ENCODE results near the gene KIF18B. TPM values are rescaled to one million over a fixed set of nuclear protein-coding genes. Genes with fewer than 3 reads are reported as not detected.

KIF18B gene
- total RNA-seq, 2 donors from 2014 or later = 5.7 to 45.5 TPM

- H3K9ac ChIP-seq (ENCODE audit: low read depth in 2 of 2, low read length in 2 of 2) = no peak overlapping the region
- H3K9me3 ChIP-seq = no peaks in the 10 kb centered on the region
- H3K27me3 ChIP-seq = no peaks in the 10 kb centered on the region
- no peaks in the 10 kb centered on the region for H3K4me1 ChIP-seq
- no peak overlapping the region for H3K27ac ChIP-seq
- DNase-seq = no peak
- H3K4me3 ChIP-seq = no peak overlapping the region
- TF ChIP-seq, protein P1, sequence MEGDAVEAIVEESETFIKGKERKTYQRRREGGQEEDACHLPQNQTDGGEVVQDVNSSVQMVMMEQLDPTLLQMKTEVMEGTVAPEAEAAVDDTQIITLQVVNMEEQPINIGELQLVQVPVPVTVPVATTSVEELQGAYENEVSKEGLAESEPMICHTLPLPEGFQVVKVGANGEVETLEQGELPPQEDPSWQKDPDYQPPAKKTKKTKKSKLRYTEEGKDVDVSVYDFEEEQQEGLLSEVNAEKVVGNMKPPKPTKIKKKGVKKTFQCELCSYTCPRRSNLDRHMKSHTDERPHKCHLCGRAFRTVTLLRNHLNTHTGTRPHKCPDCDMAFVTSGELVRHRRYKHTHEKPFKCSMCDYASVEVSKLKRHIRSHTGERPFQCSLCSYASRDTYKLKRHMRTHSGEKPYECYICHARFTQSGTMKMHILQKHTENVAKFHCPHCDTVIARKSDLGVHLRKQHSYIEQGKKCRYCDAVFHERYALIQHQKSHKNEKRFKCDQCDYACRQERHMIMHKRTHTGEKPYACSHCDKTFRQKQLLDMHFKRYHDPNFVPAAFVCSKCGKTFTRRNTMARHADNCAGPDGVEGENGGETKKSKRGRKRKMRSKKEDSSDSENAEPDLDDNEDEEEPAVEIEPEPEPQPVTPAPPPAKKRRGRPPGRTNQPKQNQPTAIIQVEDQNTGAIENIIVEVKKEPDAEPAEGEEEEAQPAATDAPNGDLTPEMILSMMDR (IDR thresholded peaks at IDR 0.05) = no peak
- H3K36me3 ChIP-seq = no peaks in the 10 kb centered on the region
- intact Hi-C loops (cut with DNase I) = no loop called here
Observed at GRCh38 chr17:44935116-44935515, 12.5 kb downstream of the KIF18B start.

DNA sequence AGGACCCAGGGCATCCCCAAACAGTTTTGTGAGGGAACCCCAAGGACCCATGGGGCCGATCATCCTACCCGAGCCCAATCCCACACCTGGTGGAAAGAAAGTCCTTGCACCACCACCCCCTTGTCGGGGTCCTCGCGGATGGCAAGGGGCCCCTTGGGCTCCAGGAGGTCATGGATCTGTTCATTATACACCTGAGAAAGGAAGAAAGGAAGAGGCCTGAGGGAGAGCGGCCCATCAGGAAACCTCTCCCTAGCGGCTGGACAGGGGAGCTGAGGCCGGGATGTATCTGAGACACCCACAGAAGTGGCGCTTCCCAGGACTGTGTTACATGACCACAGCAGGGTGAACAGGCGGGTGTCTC lies 12.8 kb downstream of the KIF18B start:
- Histone ChIP-seq H3K9me3 (no peaks in the 10 kb centered on the region), H3K4me3 (no peak overlapping the region), H3K36me3 (no peaks in the 10 kb centered on the region), H3K9ac (ENCODE audit: low read depth in 2 of 2, low read length in 2 of 2) (no peak overlapping the region), H3K4me1 (no peaks in the 10 kb centered on the region), H3K27ac (no peak overlapping the region), H3K27me3 (no peaks in the 10 kb centered on the region)
- intact Hi-C loops (cut with DNase I) = no loop called here
- no peak for DNase-seq
- TF ChIP-seq, protein P1 (IDR thresholded peaks at IDR 0.05) = no peak

- TF ChIP-seq, protein P1 (IDR thresholded peaks at IDR 0.05) = no peak
- no peak for DNase-seq
- H3K4me1 ChIP-seq = no peaks in the 10 kb centered on the region
- no peak overlapping the region for H3K9ac ChIP-seq (ENCODE audit: low read depth in 2 of 2, low read length in 2 of 2)
- no peaks in the 10 kb centered on the region for H3K9me3 ChIP-seq
- no peaks in the 10 kb centered on the region for H3K27me3 ChIP-seq
- intact Hi-C loops (cut with DNase I) = no loop called here
- H3K4me3 ChIP-seq = no peak overlapping the region
- H3K27ac ChIP-seq = no peak overlapping the region
- H3K36me3 ChIP-seq = no peaks in the 10 kb centered on the region
Observed at GRCh38 chr17:44933824-44934744, 13.5 kb downstream of the KIF18B start.

- no peak for DNase-seq
- Histone ChIP-seq H3K27me3 (no peaks in the 10 kb centered on the region), H3K4me3 (no peak overlapping the region), H3K36me3 (no peaks in the 10 kb centered on the region), H3K4me1 (no peaks in the 10 kb centered on the region), H3K9me3 (no peaks in the 10 kb centered on the region), H3K27ac (no peak overlapping the region), H3K9ac (ENCODE audit: low read depth in 2 of 2, low read length in 2 of 2) (no peak overlapping the region)
- intact Hi-C loops (cut with DNase I) = no loop called here
- TF ChIP-seq, protein P1 (IDR thresholded peaks at IDR 0.05) = no peak
Observed at GRCh38 chr17:44932787-44933097, 14.8 kb downstream of the KIF18B start.

- H3K27ac ChIP-seq = no peak overlapping the region
- H3K9me3 ChIP-seq = no peaks in the 10 kb centered on the region
- no peaks in the 10 kb centered on the region for H3K36me3 ChIP-seq
- H3K9ac ChIP-seq (ENCODE audit: low read depth in 2 of 2, low read length in 2 of 2) = no peak overlapping the region
- TF ChIP-seq, protein P1 (IDR thresholded peaks at IDR 0.05) = no peak
- H3K4me3 ChIP-seq = no peak overlapping the region
- no peaks in the 10 kb centered on the region for H3K27me3 ChIP-seq
- intact Hi-C loops (cut with DNase I) = no loop called here
- DNase-seq = no peak
- no peaks in the 10 kb centered on the region for H3K4me1 ChIP-seq
Observed at GRCh38 chr17:44932096-44932786, 15.3 kb downstream of the KIF18B start.

Measured in colonic mucosa (tissue), 4 donors.